ENCODE measurements around the gene SPON2. TPM values are rescaled to one million over a fixed set of nuclear protein-coding genes. Genes with fewer than 3 reads are reported as not detected.
A peak's percentile ranks its signal among the peaks of the same experiment; 100 is the strongest.

SPON2 gene
- polyA plus RNA-seq, 4 donors, result 12.7 to 61.0 (median 44.3) TPM

DNA sequence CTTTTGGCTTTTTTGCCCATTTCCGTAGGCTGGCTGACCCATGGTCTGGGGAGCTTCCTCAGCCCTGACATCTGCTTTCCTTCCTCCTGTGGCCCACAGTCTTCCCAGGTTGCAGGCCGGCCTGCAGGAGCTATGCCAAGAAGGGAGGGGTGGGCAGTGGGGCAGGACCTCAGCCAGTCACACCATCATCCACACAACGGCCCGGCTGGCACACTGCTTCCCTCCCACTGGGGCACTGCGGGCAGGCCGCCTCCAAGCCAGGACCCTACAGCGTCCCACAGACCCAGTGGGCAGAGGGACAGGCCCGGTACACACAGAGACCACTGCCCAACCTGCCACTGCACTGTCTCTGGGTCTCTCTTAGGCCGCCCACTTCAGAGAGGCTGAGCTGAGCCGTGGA, 38.6 kb upstream of the SPON2 start:
- WGBS, 3 donors, result 80 to 82% (median 80%) methylated on average over 10 of the region's 10 CpGs
- Histone ChIP-seq H3K27ac (ENCODE audit: low read depth in 1 of 3, low read length in 2 of 3) (peak overlapping the region in 1 of 3 donors; percentile 17), H3K4me3 (ENCODE audit: low read depth in 1 of 3, low read length in 3 of 3) (no peak overlapping the region), H3K27me3 (ENCODE audit: control insufficient read depth in 3 of 3, insufficient read depth in 3 of 3, low read length in 3 of 3) (no peaks in the 10 kb centered on the region), H3K9me3 (ENCODE audit: control insufficient read depth in 2 of 2, insufficient read depth in 1 of 2, low read depth in 1 of 2, low read length in 1 of 2) (no peaks in the 10 kb centered on the region), H3K4me1 (ENCODE audit: control insufficient read depth in 3 of 3, insufficient read depth in 2 of 3, low read depth in 1 of 3, low read length in 2 of 3) (peaks cover 0 to 29% (median 3%) of the 10 kb centered on the region in 3 donors), H3K36me3 (ENCODE audit: control insufficient read depth in 3 of 3, insufficient read depth in 2 of 3, low read depth in 1 of 3, low read length in 3 of 3) (peaks cover 5 to 81% (median 16%) of the 10 kb centered on the region in 3 donors)
- no peak for FAIRE-seq
- no peak for DNase-seq

DNA sequence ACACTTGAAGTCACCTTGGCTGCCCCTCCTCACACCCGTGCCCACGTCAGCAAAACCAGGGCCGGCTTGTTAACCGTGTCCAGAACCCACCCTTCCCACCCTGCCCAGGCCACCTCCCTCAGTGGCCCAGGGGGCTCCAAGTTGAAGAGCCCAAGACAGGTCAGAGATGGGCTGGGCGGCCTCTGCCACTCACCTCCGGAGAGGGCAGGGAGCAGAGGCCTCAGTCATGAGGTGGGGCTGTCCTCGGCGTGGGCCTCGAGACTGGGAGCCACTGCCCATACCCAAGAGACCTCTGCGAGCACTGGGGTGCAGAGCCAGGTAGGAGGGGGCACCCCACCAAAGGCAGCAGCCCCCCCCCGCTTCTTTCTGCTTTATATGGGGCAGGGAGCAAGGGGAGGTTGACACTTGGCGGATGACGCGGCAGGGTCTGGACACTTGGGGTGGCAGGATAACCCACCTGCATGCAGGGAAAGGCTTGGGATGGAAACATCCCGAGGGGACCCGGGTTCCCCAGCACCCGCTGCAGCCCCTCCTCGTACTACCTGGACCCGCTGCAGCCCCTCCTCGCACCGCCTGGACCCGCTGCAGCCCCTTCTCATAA, 38.0 kb upstream of the SPON2 start:
- Histone ChIP-seq H3K27me3 (ENCODE audit: control insufficient read depth in 3 of 3, insufficient read depth in 3 of 3, low read length in 3 of 3) (no peaks in the 10 kb centered on the region), H3K4me1 (ENCODE audit: control insufficient read depth in 3 of 3, insufficient read depth in 2 of 3, low read depth in 1 of 3, low read length in 2 of 3) (peaks cover 0 to 36% (median 3%) of the 10 kb centered on the region in 3 donors), H3K9me3 (ENCODE audit: control insufficient read depth in 2 of 2, insufficient read depth in 1 of 2, low read depth in 1 of 2, low read length in 1 of 2) (no peaks in the 10 kb centered on the region), H3K4me3 (ENCODE audit: low read depth in 1 of 3, low read length in 3 of 3) (no peak overlapping the region), H3K27ac (ENCODE audit: low read depth in 1 of 3, low read length in 2 of 3) (peak overlapping the region in 2 of 3 donors; percentile 69 to 81), H3K36me3 (ENCODE audit: control insufficient read depth in 3 of 3, insufficient read depth in 2 of 3, low read depth in 1 of 3, low read length in 3 of 3) (peaks cover 5 to 75% (median 13%) of the 10 kb centered on the region in 3 donors)
- 81 to 91% (median 86%) methylated on average over 21 to 22 of the region's 22 CpGs for WGBS, 3 donors
- FAIRE-seq (no peak), DNase-seq (no peak)

DNA sequence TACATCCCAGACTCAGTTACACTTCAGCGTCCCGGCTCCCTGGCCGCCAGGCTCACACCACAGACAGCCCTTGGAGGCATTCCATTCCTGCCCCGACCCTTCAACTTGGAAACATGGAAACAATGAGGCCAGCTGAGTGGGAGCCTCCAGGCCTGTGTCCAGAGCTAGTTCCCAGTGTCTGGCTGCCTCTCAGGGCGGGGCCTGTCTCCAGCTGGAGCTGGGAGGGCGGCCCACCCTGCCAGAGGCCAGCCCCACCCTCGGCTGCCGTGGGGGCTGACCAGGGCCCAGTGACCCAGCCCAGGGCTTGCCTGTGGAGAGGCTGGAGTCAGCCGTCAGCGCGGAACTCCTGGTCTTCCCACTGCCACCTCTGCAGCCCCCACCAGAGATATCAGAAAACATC, 37.4 kb upstream of the SPON2 start:
- peaks cover 2 to 73% (median 13%) of the 10 kb centered on the region in 3 donors for H3K36me3 ChIP-seq (ENCODE audit: control insufficient read depth in 3 of 3, insufficient read depth in 2 of 3, low read depth in 1 of 3, low read length in 3 of 3)
- no peaks in the 10 kb centered on the region for H3K27me3 ChIP-seq (ENCODE audit: control insufficient read depth in 3 of 3, insufficient read depth in 3 of 3, low read length in 3 of 3)
- DNase-seq (peak in 1 of 2 donors; percentile 39), FAIRE-seq (no peak)
- peaks cover 0 to 41% (median 3%) of the 10 kb centered on the region in 3 donors for H3K4me1 ChIP-seq (ENCODE audit: control insufficient read depth in 3 of 3, insufficient read depth in 2 of 3, low read depth in 1 of 3, low read length in 2 of 3)
- WGBS, 3 donors, result 52 to 76% (median 76%) methylated on average over 8 to 11 of the region's 11 CpGs
- H3K9me3 ChIP-seq (ENCODE audit: control insufficient read depth in 2 of 2, insufficient read depth in 1 of 2, low read depth in 1 of 2, low read length in 1 of 2), result no peaks in the 10 kb centered on the region
- H3K27ac ChIP-seq (ENCODE audit: low read depth in 1 of 3, low read length in 2 of 3), result peak overlapping the region in 2 of 3 donors; percentile 69 to 81
- no peak overlapping the region for H3K4me3 ChIP-seq (ENCODE audit: low read depth in 1 of 3, low read length in 3 of 3)

DNA sequence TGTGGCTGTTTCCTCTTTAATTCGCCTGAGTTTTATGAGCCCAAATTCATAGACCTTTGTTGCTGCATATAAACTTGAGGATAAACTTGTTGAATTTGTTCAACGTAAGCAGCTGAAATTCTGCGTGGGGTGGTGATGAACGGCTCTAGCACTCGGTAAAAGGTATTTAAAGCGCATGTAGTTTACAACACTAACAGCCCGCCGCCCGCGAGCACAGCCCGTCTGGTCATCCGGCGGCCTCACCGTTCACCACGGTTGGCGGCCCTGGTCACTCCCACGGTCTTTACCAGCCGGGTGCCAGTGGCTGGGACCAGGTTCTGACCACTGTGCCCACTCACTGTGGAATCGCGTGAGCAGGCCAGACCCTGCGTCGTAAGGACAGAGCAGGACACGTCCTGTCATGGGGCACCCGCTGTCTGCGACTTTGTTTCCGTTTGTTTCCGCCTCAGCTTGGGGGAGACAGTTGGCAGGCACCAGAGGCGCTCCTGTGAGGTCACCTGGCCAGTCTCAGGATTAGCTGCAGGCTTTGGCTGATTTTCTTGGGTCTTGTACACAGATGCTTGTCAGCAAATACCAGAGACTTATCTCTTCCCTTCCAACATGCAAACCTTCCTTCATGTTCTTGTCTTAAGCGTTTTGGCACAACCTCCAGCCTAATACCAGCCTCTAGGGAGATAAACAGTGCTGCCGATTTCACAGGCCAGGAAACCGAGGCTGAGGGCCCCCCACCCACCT, 36.8 kb upstream of the SPON2 start:
- Histone ChIP-seq H3K4me1 (ENCODE audit: control insufficient read depth in 3 of 3, insufficient read depth in 2 of 3, low read depth in 1 of 3, low read length in 2 of 3) (peaks cover 2 to 48% (median 8%) of the 10 kb centered on the region in 3 donors), H3K27ac (ENCODE audit: low read depth in 1 of 3, low read length in 2 of 3) (peak overlapping the region in 2 of 3 donors; percentile 69 to 81), H3K4me3 (ENCODE audit: low read depth in 1 of 3, low read length in 3 of 3) (no peak overlapping the region), H3K36me3 (ENCODE audit: control insufficient read depth in 3 of 3, insufficient read depth in 2 of 3, low read depth in 1 of 3, low read length in 3 of 3) (peaks cover 0 to 72% (median 11%) of the 10 kb centered on the region in 3 donors), H3K27me3 (ENCODE audit: control insufficient read depth in 3 of 3, insufficient read depth in 3 of 3, low read length in 3 of 3) (no peaks in the 10 kb centered on the region), H3K9me3 (ENCODE audit: control insufficient read depth in 2 of 2, insufficient read depth in 1 of 2, low read depth in 1 of 2, low read length in 1 of 2) (no peaks in the 10 kb centered on the region)
- no peak for DNase-seq
- 78 to 88% (median 84%) methylated on average over 31 of the region's 31 CpGs for WGBS, 3 donors
- no peak for FAIRE-seq

DNA sequence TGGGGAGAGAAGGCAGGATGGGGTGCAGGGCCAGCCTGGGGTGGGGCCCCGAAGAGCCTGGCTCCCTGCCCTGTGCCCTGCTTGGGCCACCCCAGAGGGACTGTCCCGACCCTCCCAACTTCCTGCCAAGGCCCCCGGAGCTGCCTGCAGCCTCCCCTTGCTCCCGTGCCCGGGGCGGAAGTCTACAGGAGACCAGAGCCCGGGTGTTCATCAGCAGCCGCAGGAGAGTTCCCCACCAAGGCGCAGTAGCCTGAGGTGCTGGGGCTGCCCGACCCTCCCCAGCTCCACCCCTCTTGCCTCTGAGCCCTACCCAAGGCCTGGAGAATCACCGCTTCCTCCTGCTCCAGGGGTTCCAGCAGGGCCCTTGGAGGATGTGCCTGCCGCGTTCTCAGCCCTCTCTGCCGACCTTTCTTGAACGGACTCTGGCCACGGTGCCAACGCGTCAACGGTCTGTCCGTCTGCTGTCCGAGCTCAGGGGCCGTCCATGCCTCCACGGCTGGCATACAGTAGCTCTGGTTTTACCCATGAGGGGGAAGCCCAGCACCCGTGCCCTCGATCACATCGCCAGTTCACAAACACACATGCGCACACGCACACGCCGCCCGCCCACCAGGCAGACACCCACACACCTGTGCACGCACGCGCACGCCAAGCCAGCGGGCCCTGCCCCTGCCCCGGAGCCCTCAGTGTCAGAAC, 36.0 kb upstream of the SPON2 start:
- H3K4me1 ChIP-seq (ENCODE audit: control insufficient read depth in 3 of 3, insufficient read depth in 2 of 3, low read depth in 1 of 3, low read length in 2 of 3), result peaks cover 3 to 51% (median 8%) of the 10 kb centered on the region in 3 donors
- no peaks in the 10 kb centered on the region for H3K9me3 ChIP-seq (ENCODE audit: control insufficient read depth in 2 of 2, insufficient read depth in 1 of 2, low read depth in 1 of 2, low read length in 1 of 2)
- H3K36me3 ChIP-seq (ENCODE audit: control insufficient read depth in 3 of 3, insufficient read depth in 2 of 3, low read depth in 1 of 3, low read length in 3 of 3), result peaks cover 0 to 65% (median 9%) of the 10 kb centered on the region in 3 donors
- H3K4me3 ChIP-seq (ENCODE audit: low read depth in 1 of 3, low read length in 3 of 3), result no peak overlapping the region
- FAIRE-seq, result no peak
- 44 to 61% (median 55%) methylated on average over 31 to 37 of the region's 37 CpGs for WGBS, 3 donors
- H3K27ac ChIP-seq (ENCODE audit: low read depth in 1 of 3, low read length in 2 of 3), result peak overlapping the region in 2 of 3 donors; percentile 69 to 81
- H3K27me3 ChIP-seq (ENCODE audit: control insufficient read depth in 3 of 3, insufficient read depth in 3 of 3, low read length in 3 of 3), result no peaks in the 10 kb centered on the region
- DNase-seq, result no peak

DNA sequence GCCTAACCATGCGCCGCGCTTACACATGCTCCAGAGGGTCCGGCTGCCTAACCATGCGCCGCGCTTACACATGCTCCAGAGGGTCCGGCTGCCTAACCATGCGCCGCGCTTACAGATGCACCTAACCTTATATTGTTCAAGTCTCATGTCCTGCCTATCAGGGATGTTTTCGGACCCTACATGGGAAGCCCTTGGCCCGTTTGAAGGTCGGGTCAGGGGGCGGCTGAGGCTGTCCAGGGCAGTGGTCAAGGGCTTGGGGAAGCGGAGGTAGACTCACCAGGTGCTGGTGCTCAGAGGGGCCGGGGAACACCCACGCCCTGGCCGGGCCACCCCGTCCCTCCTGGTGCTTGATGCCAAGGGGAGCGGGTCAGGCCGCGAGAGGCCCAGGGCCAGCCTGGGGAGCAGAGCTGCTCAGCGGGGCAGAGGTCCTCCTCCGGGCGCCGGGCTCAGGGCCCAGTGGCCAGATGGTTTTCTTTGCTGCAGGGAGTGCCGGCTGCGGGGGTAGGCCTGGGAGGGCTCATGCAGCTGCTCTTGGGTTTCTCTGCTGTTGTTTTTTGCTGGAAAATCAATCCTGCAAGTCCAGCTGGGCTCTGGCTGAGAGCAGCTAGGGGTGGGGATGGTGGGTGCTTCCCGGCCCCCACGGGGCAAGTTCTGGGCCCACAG, 35.4 kb upstream of the SPON2 start:
- WGBS, 3 donors, result 46 to 60% (median 54%) methylated on average over 24 to 28 of the region's 31 CpGs
- H3K27ac ChIP-seq (ENCODE audit: low read depth in 1 of 3, low read length in 2 of 3), result peak overlapping the region in 2 of 3 donors; percentile 69 to 81
- peaks cover 0 to under 1% of the 10 kb centered on the region in 2 donors for H3K9me3 ChIP-seq (ENCODE audit: control insufficient read depth in 2 of 2, insufficient read depth in 1 of 2, low read depth in 1 of 2, low read length in 1 of 2)
- peaks cover 0 to 62% (median 6%) of the 10 kb centered on the region in 3 donors for H3K36me3 ChIP-seq (ENCODE audit: control insufficient read depth in 3 of 3, insufficient read depth in 2 of 3, low read depth in 1 of 3, low read length in 3 of 3)
- H3K4me3 ChIP-seq (ENCODE audit: low read depth in 1 of 3, low read length in 3 of 3), result no peak overlapping the region
- peaks cover 5 to 58% (median 14%) of the 10 kb centered on the region in 3 donors for H3K4me1 ChIP-seq (ENCODE audit: control insufficient read depth in 3 of 3, insufficient read depth in 2 of 3, low read depth in 1 of 3, low read length in 2 of 3)
- FAIRE-seq (no peak), DNase-seq (peak in 1 of 2 donors; percentile 37)
- no peaks in the 10 kb centered on the region for H3K27me3 ChIP-seq (ENCODE audit: control insufficient read depth in 3 of 3, insufficient read depth in 3 of 3, low read length in 3 of 3)

DNA sequence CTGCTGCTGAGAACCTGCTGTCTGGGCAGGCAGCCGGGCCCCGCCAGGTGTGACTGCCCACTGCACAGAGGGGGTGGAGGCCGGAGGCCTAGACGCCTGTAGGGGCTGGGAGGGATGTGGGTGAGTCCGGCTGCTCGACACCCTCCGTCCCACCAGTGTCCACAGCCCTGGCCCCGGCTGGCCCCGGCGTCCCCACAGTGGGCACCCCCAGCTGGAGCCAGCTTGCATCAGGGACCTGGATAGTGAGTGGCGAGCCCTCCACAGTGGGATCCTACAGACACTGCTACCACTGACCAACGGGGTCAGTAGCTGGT, 34.7 kb upstream of the SPON2 start:
- no peak for FAIRE-seq

More for the DNA sequence above, 34.7 kb upstream of the SPON2 start:
- Histone ChIP-seq H3K36me3 (ENCODE audit: control insufficient read depth in 3 of 3, insufficient read depth in 2 of 3, low read depth in 1 of 3, low read length in 3 of 3) (peaks cover 0 to 62% (median 3%) of the 10 kb centered on the region in 3 donors), H3K4me1 (ENCODE audit: control insufficient read depth in 3 of 3, insufficient read depth in 2 of 3, low read depth in 1 of 3, low read length in 2 of 3) (peaks cover 5 to 64% (median 18%) of the 10 kb centered on the region in 3 donors), H3K27me3 (ENCODE audit: control insufficient read depth in 3 of 3, insufficient read depth in 3 of 3, low read length in 3 of 3) (no peaks in the 10 kb centered on the region), H3K27ac (ENCODE audit: low read depth in 1 of 3, low read length in 2 of 3) (no peak overlapping the region), H3K4me3 (ENCODE audit: low read depth in 1 of 3, low read length in 3 of 3) (no peak overlapping the region), H3K9me3 (ENCODE audit: control insufficient read depth in 2 of 2, insufficient read depth in 1 of 2, low read depth in 1 of 2, low read length in 1 of 2) (peaks cover 0 to 3% of the 10 kb centered on the region in 2 donors)
- no peak for DNase-seq
- WGBS, 3 donors, result 66 to 84% (median 74%) methylated on average over 9 to 12 of the region's 12 CpGs

Measured in small intestine (tissue), 7 donors.